GM19099 (cell line): ENCODE data around the gene GRXCR2.

Experiments used
- POLR2A ChIP-seq: IDR thresholded peaks from 3 replicates; pipeline ENCODE4 v1.6.1; 2011; ENCODE audit warnings: low read depth; ENCODE audit not compliant: insufficient read length; ENCODE audit errors: extremely low read depth

The GRXCR2 gene

DNA sequence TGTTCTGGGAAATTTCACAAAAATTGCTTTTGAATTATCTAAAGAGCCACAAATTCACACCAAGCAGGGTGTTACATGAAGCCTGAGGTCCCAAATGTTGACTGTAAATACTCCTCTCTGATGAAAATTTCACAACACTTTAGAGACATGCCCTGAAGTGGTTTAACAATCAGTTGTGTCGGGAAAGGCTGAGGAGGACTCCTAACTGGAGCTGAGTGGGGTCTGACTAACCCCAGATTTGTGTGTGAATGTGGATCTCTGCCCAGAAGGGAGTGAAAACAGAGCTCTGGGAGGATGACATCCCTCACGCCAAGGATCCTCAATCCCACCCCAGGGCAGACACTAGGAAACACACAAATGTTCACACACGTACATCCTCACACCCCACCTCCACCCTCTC is 31.1 kb upstream of the GRXCR2 start:
- TF ChIP-seq POLR2A = no peak

DNA sequence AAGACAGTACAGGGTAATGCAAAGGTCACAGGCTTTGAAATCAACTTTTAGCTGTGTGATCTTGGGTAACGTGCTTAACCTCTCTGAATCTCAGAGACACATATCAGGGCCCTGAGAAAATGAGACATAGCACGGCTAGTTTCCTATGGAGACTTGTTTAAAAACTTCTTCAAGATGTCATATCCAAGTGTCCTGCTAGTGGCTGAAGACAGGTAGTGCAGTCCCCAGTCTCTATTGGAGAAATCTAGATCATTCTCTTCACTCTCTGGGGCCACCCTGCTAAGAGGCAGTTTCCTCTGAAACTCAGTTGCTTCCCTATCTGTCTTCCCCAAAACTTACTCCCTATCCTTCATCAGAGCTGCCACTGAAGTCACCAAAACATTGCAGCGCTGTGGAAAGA is 30.3 kb upstream of the GRXCR2 start:
- TF ChIP-seq POLR2A = no peak

DNA sequence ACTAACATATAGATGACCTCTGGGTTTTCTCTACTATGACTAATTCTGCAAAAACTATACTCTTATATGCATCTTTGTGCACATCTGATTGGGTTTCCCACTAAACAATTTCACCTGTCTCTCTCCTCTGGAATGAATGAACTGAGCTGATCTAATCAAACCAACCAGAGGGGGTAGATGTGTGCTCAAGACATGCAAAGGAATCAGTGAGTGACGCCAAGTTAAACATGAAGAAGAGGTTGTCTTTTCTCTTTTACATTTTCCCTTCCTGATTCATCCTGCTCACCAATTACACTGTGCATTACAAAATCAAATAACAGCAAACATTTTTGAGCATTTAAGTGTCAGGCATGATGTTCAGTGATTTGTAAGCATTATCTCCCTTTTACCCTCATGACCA is 29.6 kb upstream of the GRXCR2 start:
- no peak for TF ChIP-seq POLR2A

DNA sequence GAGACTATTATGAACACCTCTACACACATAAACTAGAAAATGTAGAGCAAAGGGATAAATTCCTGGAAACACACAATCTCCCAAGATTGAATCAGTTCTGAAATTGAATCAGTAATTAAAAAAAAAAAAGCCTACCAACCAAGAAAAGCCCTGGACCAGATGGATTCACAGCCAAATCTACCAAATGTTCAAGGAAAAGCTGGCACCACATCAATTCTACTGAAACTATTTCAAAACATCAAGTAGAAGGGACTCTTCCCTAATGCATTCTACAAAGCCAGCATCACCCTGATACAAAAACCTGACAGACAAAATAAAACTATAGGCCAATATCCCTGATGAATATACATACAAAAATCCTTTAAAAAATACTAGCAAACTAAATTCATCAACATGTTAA is 25.4 kb upstream of the GRXCR2 start:
- no peak for TF ChIP-seq POLR2A

DNA sequence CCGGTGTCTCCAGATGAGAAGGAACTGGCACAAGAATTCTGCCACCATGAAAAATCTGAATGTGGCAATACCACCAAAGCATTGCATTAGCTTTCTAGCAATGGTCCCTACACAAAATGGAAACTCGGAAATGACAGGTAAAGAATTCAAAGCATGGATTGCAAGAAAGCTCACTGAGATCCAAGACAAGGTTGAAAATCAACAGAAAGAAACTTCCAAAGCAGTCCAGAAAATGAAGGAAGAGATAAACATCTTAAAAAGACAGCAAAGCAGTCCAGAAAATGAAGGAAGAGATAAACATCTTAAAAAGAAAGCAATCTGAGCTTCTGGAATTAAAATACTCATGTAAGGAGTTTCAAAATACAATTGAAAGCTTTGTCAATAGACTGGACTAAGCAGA is 16.8 kb upstream of the GRXCR2 start:
- TF ChIP-seq POLR2A = no peak

DNA sequence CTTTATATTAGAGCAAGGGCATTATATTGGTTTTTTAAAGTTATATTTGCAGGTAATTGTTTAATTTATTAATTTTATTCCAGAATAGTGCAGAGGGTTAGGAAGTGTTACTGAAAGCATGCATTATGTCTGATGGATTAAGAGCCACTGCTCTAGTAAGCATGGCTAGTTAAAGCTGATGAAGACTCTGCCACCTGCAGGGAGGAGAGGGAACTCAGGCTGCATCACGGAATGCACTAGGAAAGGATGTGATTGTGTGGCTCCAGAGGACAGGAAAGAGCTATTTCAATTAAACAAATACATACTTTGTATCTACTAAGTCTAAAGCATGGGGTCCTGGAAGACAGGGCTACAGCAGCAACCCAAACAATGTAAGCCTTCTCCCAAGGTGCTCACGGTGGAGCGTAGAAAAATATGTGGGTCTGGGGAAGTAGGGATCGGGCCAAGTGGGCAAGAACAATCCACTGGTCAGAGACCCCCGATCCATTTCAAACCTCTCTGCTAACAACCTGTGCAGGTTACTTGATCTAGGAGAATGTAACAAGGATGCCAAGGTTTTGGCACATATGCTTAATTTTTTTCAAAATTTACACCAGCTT is 15.3 kb upstream of the GRXCR2 start:
- TF ChIP-seq POLR2A = no peak

DNA sequence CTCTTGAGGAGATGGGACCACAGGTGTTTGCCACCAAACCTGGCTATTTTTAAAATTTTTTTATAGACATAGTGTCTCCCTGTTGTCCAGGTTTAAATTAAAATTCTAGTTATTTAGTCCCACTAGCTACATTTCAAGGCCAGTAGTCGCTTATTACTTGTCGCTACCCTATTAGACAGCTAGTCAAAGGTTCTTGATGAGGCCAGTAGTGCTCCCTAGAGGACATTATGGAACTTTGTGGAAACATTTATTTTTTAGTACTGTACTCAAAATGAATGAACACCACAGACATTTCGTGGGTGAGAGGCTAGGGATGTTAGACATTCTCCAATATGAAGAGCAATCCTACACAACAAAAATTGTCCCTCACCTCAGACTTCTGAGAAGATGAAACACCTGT is 14.4 kb upstream of the GRXCR2 start:
- no peak for TF ChIP-seq POLR2A

DNA sequence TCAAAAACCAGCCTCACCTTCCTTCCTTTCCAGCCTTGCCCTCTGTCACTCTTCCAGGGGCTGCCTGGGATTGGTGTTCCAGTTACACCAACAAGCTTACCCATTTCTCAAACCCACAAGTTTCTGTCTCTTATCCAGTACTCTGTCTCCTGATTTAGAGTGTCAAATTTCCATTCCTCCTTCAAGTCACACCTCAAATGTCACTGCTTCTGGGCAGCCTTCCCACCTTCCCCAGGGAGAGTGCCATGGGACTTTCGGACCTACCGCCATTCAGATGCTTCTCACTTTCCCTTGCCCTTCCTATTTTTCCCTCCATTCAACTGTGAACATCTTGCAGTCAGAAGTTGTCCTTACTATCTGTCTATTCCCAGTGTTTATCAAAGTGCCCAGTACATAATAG is 2.0 kb upstream of the GRXCR2 start:
- TF ChIP-seq POLR2A = no peak

DNA sequence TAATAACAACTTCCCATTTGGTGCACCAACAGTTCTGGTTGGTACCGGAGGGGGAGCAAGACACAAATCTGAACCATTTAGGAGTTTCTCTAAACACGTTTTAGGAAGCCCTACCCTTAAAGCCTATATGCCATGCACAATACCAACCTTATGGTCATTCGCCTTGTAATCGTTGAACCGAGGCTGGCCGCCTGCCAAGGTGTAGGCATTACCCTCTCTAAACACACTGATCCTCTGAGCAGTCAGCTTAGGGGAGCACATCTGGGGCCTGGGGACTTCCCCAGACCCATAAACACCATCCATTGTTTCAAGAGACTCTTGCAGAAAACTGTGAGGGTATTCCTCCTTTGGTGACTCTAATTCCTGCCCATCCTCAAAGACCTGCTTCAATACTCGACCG is 328 bp downstream of the GRXCR2 start:
- no peak for TF ChIP-seq POLR2A

DNA sequence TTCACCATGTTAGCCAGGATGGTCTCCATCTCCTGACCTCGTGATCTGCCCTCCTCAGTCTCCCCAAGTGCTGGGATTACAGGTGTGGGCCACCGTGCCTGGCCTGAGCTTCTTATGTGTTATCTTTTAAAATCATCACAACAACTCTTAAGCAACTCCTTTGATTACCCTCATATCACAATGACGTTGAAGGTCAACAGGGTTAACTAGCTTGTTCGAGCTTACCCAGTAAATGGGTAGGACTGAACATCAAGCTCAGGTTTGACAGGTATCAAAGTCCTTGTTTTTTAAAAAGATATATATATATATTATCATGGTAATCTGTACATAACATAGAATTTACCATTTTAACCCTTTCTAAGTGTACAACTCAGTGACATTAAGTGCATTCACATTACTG is 3.1 kb downstream of the GRXCR2 start:
- TF ChIP-seq POLR2A = no peak

DNA sequence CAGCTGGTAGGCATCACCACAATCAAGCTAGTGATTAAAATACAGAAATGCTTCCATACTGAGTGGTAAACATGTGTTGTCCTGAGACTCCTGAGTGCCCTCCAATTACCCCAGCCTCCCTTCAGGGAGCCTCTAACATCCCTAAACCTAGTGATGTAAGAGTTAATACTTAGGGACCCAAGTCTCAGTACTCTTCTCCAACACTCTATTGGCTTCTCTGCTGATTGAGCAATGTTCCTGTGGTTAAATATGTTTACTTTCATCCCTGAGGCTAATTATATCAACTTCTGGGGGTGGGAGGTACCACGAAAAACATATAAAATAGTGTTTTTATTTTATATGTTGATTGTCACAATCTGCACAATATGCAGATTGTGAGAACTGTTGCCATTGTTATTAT is 5.0 kb downstream of the GRXCR2 start:
- TF ChIP-seq POLR2A = no peak

DNA sequence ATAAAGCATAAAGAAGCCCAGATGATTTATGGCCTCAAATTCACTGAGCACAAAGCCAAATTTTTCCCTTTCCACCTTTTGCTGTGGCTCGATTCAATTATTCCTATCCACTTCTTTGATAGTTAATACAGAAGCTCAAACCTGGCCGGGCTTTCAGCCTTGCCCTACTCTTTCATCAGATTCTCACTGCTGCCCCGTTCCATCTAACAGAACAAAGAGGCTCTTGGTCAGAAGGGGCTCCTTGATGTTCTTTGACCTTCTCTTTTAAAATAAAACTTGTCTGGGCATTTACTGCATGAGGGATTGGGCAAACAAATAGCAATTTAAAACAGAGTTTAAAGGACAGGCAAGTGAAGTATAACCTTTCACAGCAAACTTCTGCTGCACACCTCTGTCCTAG is 9.8 kb downstream of the GRXCR2 start:
- no peak for TF ChIP-seq POLR2A

DNA sequence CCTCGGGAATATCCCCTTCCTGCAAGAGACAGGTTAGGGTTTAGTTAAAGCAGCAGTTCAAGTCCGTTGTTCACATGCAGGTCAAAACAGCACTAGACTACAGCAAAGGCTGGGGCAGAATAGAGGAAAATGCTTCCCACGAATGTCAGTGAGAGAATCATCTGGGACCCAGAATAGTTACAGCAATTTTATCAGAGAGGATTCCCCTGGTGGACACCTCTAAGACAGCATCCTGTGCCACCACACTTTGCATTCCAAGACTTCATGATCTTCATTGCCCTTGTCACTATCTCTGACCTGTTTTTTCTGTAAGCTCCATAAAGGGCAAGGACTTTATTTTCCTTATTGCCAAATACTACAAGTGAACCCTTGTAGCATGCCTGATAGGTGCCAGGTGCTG is 12.9 kb downstream of the GRXCR2 start:
- TF ChIP-seq POLR2A = no peak

DNA sequence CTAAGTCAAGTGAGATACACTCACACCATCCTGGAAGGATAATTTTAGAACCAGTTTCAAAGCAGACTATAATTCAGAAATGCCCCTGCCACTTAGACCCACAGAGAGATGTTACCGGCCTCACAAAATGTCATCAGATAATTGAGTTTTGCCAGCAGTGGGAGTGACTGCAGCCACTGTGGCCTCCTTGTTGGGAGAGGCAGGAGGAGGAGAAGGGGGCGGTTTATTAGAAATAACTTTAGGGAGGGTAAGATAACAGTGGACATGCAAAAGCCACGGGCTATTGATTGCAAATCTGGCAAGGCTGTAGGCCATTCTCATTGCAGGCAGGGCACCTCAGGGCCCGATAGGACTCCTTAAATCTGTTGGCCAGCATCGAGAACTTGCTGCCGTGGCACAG is 13.4 kb downstream of the GRXCR2 start:
- TF ChIP-seq POLR2A = no peak

DNA sequence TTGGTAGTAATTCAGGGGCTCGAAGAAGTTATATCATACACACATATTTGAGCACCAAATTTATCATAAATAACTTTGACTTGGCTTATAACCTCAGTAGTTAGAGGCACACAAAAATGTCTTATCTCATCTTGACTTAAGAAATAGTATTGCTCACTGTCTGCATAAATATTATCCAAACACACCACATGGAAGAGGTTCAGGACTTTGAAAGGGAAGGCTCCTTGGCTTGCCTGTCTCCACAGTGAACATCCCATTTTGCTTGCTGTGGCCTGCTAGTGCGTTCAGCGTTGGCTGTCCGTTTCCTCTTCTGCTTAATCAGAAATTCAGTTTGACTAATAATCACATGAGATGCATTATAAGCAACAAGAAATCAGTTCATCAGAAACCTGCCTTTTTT is 13.9 kb downstream of the GRXCR2 start:
- no peak for TF ChIP-seq POLR2A

DNA sequence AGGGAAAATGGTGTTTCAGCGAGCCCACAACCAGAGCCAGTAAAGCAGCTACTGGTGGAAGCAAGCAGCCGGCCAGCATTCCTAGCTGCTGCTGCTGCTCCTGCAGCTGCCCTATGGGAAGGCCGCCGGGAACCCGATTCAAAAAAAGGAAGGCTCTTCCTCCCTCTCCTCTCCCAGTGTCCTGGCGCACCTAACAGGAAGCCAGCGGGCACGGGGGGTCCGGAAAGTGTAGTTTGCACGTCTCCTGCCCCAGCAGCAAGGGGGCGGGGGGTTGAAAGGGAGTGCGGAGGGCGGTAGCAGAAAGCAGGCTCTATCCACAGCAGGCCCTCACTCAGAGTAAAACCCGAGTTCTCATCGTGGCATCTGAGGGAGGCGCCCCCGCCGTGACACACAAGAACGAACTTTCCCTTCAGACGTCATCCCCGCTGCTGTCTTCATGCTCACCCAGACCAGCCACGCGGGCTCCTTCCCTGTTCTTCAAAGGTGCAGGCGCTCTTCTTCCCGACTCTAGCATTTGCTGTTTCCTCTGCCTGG is 16.5 kb downstream of the GRXCR2 start:
- no peak for TF ChIP-seq POLR2A

DNA sequence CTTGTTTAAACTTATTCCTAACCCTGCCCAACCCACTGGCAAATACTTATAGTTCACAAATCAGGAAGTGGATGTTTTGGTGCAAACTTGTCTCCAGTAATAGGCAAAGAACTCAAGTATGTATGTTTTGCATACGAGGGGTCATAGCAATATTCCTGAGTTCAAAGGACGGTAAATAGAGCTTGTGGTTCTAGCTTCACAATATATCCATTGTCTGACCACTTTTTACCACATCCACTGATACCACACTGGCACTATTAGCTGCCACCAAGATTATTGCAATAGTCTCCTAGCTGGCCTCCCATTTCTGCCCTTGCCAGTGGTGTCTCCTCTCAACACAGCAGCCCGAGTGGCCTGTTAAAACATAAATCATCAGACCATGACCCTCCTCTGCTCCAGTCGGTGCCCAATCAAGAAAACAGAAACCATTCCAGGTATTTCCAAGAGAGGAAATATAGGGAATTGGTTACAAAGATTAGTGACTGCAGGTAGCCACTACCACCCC is 17.0 kb downstream of the GRXCR2 start:
- TF ChIP-seq POLR2A = no peak
